Adrenal gland (tissue), 5 donors: ENCODE measurements around the gene APOLD1.

Experiments
- CTCF ChIP-seq, 6 experiments: fragments of 450-650 bp in 4 of 6; fragments of 200-600 bp in 2 of 6; sonication (generic) in 1 of 6; IDR thresholded peaks; 1 replicate in 5 of 6; 2 replicates in 1 of 6; pipeline versions ENCODE4 v1.5.1 to v1.8.0; 2016 to 2021; ENCODE audit warnings: antibody characterized with exemption in 6 of 6, mild to moderate bottlenecking in 2 of 6, moderate library complexity in 1 of 6
- POLR2A ChIP-seq, 2 donors: fragments of 450-650 bp; IDR thresholded peaks; one replicate each; pipeline ENCODE4 v1.6.1; 2017; ENCODE audit warnings: antibody characterized with exemption in 2 of 2, mild to moderate bottlenecking in 2 of 2, moderate library complexity in 1 of 2
- donor health status: DM: no; HTN: no; CAD: no.

- TF ChIP-seq POLR2A (IDR thresholded peaks at IDR 0.05) (no peak), CTCF (IDR thresholded peaks at IDR 0.05) (no peak)
These were observed 9.2 kb downstream of the APOLD1 start for GRCh38 chr12:12794686-12795085.
